ENCODE measurements around the gene WBP2. TPM values are rescaled to one million over a fixed set of nuclear protein-coding genes. Genes with fewer than 3 reads are reported as not detected.

Gene WBP2
- total and polyA plus RNA-seq, 2 of the 8 experiments (the other 6 are each of a cell fraction or from before 2014, with no cell fraction given) = 48.2 to 71.2 TPM

- Histone ChIP-seq H3K4me1 (replicated peaks in 1 of 4; ENCODE audit: control insufficient read depth in 3 of 4, insufficient read depth in 4 of 4, low read length in 3 of 4) (peaks cover 0 to 39% (median 29%) of the 10 kb centered on the region in 4 experiments; a peak in 6 of 7 replicates), H3K4ac (replicated peaks; ENCODE audit: insufficient read length, low read depth, low read length) (peak overlapping the region; percentile 47), H3K23me2 (ENCODE audit: low read depth, low read length) (peaks cover 2% of the 10 kb centered on the region; the same call in 1 of the 2 replicates), H2AK5ac (ENCODE audit: low read depth, low read length) (no peak overlapping the region), H3K79me2 (ENCODE audit: control insufficient read depth in 1 of 2, insufficient read depth in 2 of 2, low read length in 2 of 2) (no peaks in the 10 kb centered on the region), H3K18ac (ENCODE audit: extremely low read depth, low read length) (peak overlapping the region; percentile 2; the same call in 1 of the 2 replicates), H3K4me2 (ENCODE audit: insufficient read depth in 1 of 2, low read depth in 2 of 2, low read length in 2 of 2) (peak overlapping the region; percentile 21 to 48; a peak in 3 of 4 replicates), H3K9ac (replicated peaks in 1 of 4; ENCODE audit: extremely low read depth in 1 of 4, low read depth in 3 of 4, low read length in 3 of 4) (no peak overlapping the region), H3K9me3 (ENCODE audit: insufficient read depth in 2 of 2, low read depth in 1 of 2, low read length in 1 of 2) (no peaks in the 10 kb centered on the region), H3K79me1 (ENCODE audit: low read depth, low read length) (0 out of 2 replicates have a peak, but pooled peaks cover 2% of the 10 kb centered on the region), H2AFZ (ENCODE audit: low read length) (no peak overlapping the region), H3K27ac (ENCODE audit: low read depth, low read length) (no peak overlapping the region), H4K91ac (replicated peaks; ENCODE audit: insufficient read length, low read length) (no peak overlapping the region), H2BK12ac (ENCODE audit: low read depth, low read length) (no peak overlapping the region; the same call in 1 of the 2 replicates), H3K56ac (replicated peaks; ENCODE audit: insufficient read length, low read depth, low read length) (peak overlapping the region; percentile 18), H3K36me3 (ENCODE audit: control insufficient read depth in 2 of 4, insufficient read depth in 4 of 4, low read length in 3 of 4) (peaks cover 0 to 4% (median 0%) of the 10 kb centered on the region in 4 experiments; a peak in 1 of 8 replicates), H2BK5ac (ENCODE audit: low read depth, low read length) (peak overlapping the region; percentile 92; the same call in 1 of the 2 replicates), H2BK15ac (ENCODE audit: low read length) (no peak overlapping the region; the same call in 1 of the 2 replicates), H3K4me3 (ENCODE audit: extremely low read depth in 1 of 4, insufficient read depth in 2 of 4, low read depth in 3 of 4, low read length in 4 of 4) (no peak overlapping the region), H2BK20ac (ENCODE audit: low read length) (peak overlapping the region; percentile 61; the same call in 1 of the 2 replicates), H4K8ac (ENCODE audit: extremely low read depth, insufficient read depth, low read length) (peak overlapping the region; percentile 35), H4K20me1 (replicated peaks in 1 of 2; ENCODE audit: control insufficient read depth in 1 of 2, insufficient read depth in 2 of 2, low read length in 2 of 2) (no peaks in the 10 kb centered on the region), H3K14ac (ENCODE audit: insufficient read length) (no peak overlapping the region), H4K5ac (ENCODE audit: insufficient read length, low read depth, low read length) (peak overlapping the region; percentile 20), H3K27me3 (replicated peaks in 1 of 4; ENCODE audit: control insufficient read depth in 3 of 4, extremely low read depth in 1 of 4, insufficient read depth in 3 of 4, low read length in 3 of 4) (no peaks in the 10 kb centered on the region), H3K23ac (ENCODE audit: insufficient read length) (no peak overlapping the region), H2BK120ac (replicated peaks; ENCODE audit: low read depth, low read length) (no peak overlapping the region)
- WGBS, 2 experiments (ENCODE audit: extremely low coverage in 1 of 2, insufficient coverage in 1 of 2, insufficient read length in 1 of 2, insufficient replicate concordance in 2 of 2, low coverage in 1 of 2, low lambda C conversion rate in 2 of 2, missing lambda C conversion rate in 1 of 2) = 81% methylated on average over 8 of the region's 15 CpGs; no CpG with 5 or more reads in 1 of the 2 experiments
- DNase-seq (ENCODE audit: low read depth in 1 of 2, low spot score in 2 of 2) = no peak
- POLR2A ChIA-PET (ENCODE audit: partially characterized antibody) = interaction anchor here (0.9 to 16.0 kb wide), 8 partner anchors 13 to 149 kb away, joined by 3 to 216 read pairs (median 6); partner anchors contain the start of genes UNC13D, UNK and WBP2
- CTCF ChIA-PET (ENCODE audit: partially characterized antibody) = interaction anchor here (0.6 to 21.9 kb wide), 23 partner anchors 15 to 415 kb away, joined by 3 to 563 read pairs (median 6); partner anchors contain the start of genes GALK1, SMIM5, TRIM65 and UNC13D
- no peak for FAIRE-seq
- TF ChIP-seq BRCA1 (IDR thresholded peaks at IDR 0.05; ENCODE audit: low read depth, low read length) (no peak), TAF7 (optimal IDR thresholded peaks at IDR 0.05; ENCODE audit: borderline replicate concordance, low read depth, low read length) (no peak), GABPA (IDR thresholded peaks at IDR 0.05; ENCODE audit: borderline replicate concordance, insufficient read depth, low read length) (no peak), CHD2 (IDR thresholded peaks at IDR 0.05; ENCODE audit: low read length) (no peak), ATF2 (IDR thresholded peaks at IDR 0.05; ENCODE audit: low read length) (no peak), BCL11A (IDR thresholded peaks at IDR 0.05; ENCODE audit: low read depth in 2 of 2, low read length in 2 of 2) (no peak), JUND (IDR thresholded peaks at IDR 0.05; ENCODE audit: low read length) (no peak), JUN (IDR thresholded peaks at IDR 0.05; ENCODE audit: low read depth, low read length) (no peak), RNF2 (IDR thresholded peaks at IDR 0.05; ENCODE audit: borderline replicate concordance, low read depth, low read length, missing control alignments, poor library complexity, severe bottlenecking) (no peak)
Observed at GRCh38 chr17:75831032-75831571, 24.0 kb downstream of the WBP2 start.
